Left lung (tissue), 10 donors: ENCODE measurements around the gene DIPK1B. TPM values are rescaled to one million over a fixed set of nuclear protein-coding genes. Genes with fewer than 3 reads are reported as not detected.

Experiments
- ATAC-seq: fragments of 200-7000 bp; cut with Tn5 transposase; one replicate; pipeline ENCODE4 v1.9.1; 2020; ENCODE audit warnings: moderate library complexity
- DNase-seq, 4 donors: peaks; one replicate each; pipeline ENCODE4 v3.0.0-alpha.2; 2013 to 2020
- H3K27ac ChIP-seq, 2 donors: fragments of 200-600 bp; sonication (generic) in 1 of 2; one replicate each; pipeline versions ENCODE4 v1.5.0 to v1.8.0; 2020 to 2021
- H3K27me3 ChIP-seq, 2 donors: fragments of 200-600 bp; sonication (generic) in 1 of 2; one replicate each; pipeline versions ENCODE4 v1.5.0 to v1.8.0; 2020 to 2021
- H3K36me3 ChIP-seq, 2 donors: fragments of 200-600 bp; sonication (generic) in 1 of 2; one replicate each; pipeline versions ENCODE4 v1.5.0 to v1.8.0; 2020 to 2021
- H3K4me1 ChIP-seq, 2 donors: fragments of 200-600 bp; one replicate each; pipeline ENCODE4 v1.8.0; 2021
- H3K4me3 ChIP-seq, 2 donors: fragments of 200-600 bp; sonication (generic) in 1 of 2; one replicate each; pipeline versions ENCODE4 v1.5.0 to v1.8.0; 2020 to 2021; ENCODE audit warnings: mild to moderate bottlenecking in 1 of 2
- H3K9me3 ChIP-seq, 2 donors: fragments of 200-600 bp; sonication (generic) in 1 of 2; one replicate each; pipeline versions ENCODE4 v1.5.0 to v1.8.0; 2020 to 2021
- CTCF ChIP-seq, 2 donors: fragments of 200-600 bp; sonication (generic) in 1 of 2; IDR thresholded peaks; one replicate each; pipeline versions ENCODE4 v1.5.0 to v1.8.0; 2021; ENCODE audit warnings: antibody characterized with exemption in 2 of 2
- intact Hi-C, 2 donors: fragments of 100-400 bp; cut with DNase I; formaldehyde crosslinking; loops; one replicate each; pipeline versions ENCODE4 v1.11.2 to v1.14.2; 2022
- polyA plus RNA-seq, 6 donors: library from polyadenylated mRNA; unstranded; fragments of 120-200 nt; gene quantifications; one replicate each; pipeline ENCODE4 v1.2.1, GENCODE V29; 2013; ENCODE audit not compliant: insufficient read length in 6 of 6
- total RNA-seq, 2 donors: library from RNA; stranded (reverse); fragmentation: NEBNext Ultra II Directional; extraction: Animal tissue kit (Norgen Biotek cat#: 25700); gene quantifications; one replicate each; pipeline ENCODE4 v1.2.1, GENCODE V29; 2021
- donor health status: DM: no; HTN: yes; CAD: no.
- donor health status: DM: no; HTN: no; CAD: no.

DIPK1B gene
- total and polyA plus RNA-seq, 8 donors = 12.6 to 37.4 (median 28.6) TPM

DNA sequence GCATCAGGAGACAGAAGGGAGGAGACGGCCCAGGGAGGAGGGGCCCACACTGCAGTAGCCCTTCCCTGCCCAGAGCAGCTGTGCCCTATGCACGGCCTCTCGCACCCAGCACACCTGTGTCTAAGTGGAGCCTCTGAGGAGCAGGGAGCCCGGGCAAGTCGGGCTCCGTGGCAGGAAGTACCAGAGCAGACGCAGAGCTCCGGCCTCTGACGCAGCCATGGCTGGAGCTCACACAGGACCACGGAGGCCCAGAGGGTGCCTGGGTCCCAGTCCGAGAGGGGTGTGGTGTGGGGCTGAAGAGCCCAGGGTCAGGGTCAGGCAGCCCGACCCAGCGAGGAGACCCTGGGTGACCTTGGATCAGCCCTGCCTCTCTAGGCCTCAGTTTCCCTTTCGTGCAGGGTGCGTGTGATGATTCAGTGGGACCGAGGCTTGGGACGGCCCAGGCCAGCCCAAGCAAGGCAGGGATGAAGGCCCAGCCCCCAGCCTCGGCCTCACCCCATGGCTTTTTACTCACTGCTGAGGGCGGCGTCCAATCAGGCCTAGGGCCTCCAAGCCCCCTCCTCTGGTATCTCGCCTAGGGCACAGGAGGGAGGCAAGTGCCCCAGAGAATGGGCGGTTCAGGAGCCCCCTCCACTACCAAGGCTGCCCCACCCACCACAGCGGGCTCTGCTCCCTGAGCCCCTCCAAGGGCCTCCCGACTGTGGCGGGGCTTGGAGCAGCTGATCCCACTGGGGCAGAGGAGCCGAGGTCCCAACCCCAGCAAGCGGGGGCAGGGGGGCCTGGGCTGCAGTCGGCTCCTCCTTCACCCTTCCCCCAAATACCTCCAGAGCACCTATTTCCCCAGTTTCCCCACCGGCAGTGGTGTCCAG, 20.8 kb upstream of the DIPK1B start:
- no peaks in the 10 kb centered on the region for H3K36me3 ChIP-seq
- H3K4me3 ChIP-seq = no peak overlapping the region
- peaks cover 17 to 77% of the 10 kb centered on the region in 2 donors for H3K4me1 ChIP-seq
- no peak for ATAC-seq
- no peak for DNase-seq
- intact Hi-C loops = no loop called here
- TF ChIP-seq CTCF (IDR thresholded peaks at IDR 0.05) = no peak
- H3K27ac ChIP-seq = no peak overlapping the region
- H3K27me3 ChIP-seq = no peaks in the 10 kb centered on the region
- H3K9me3 ChIP-seq = no peaks in the 10 kb centered on the region

- Histone ChIP-seq H3K4me1 (peaks cover 17 to 82% of the 10 kb centered on the region in 2 donors), H3K4me3 (no peak overlapping the region)
Observed at GRCh38 chr9:136692185-136693134, 19.9 kb upstream of the DIPK1B start.

DNA sequence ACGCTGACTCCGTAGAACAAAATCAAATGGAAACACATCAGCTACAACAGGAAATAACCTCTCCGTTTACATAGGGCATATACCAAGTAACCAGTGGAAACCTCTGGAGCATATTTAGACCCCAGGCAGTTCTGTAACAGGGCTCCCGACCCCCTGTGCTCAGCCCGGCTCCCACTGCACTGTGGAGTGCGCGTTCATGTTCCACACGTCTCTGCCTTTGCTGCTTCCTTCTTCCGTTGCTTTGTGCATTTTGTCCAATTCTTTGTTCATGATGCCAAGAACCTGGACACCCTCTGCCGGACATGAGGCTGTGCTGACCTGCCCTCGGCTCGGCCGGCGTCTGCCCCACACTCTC, 19.3 kb upstream of the DIPK1B start:
- TF ChIP-seq CTCF (IDR thresholded peaks at IDR 0.05) = no peak
- intact Hi-C loops = no loop called here
- Histone ChIP-seq H3K4me1 (peaks cover 18 to 82% of the 10 kb centered on the region in 2 donors), H3K9me3 (no peaks in the 10 kb centered on the region), H3K27ac (peak overlapping the region; percentile 65 to 70), H3K27me3 (no peaks in the 10 kb centered on the region), H3K4me3 (no peak overlapping the region), H3K36me3 (no peaks in the 10 kb centered on the region)
- ATAC-seq (no peak), DNase-seq (no peak)

More at GRCh38 chr9:136692185-136693134, 19.9 kb upstream of the DIPK1B start:
- no peak for DNase-seq
- TF ChIP-seq CTCF (IDR thresholded peaks at IDR 0.05) = no peak
- no peaks in the 10 kb centered on the region for H3K36me3 ChIP-seq
- peak overlapping the region in 1 of 2 donors; percentile 70 for H3K27ac ChIP-seq
- no peaks in the 10 kb centered on the region for H3K27me3 ChIP-seq
- no peak for ATAC-seq
- H3K9me3 ChIP-seq = no peaks in the 10 kb centered on the region
- intact Hi-C loops = no loop called here

DNA sequence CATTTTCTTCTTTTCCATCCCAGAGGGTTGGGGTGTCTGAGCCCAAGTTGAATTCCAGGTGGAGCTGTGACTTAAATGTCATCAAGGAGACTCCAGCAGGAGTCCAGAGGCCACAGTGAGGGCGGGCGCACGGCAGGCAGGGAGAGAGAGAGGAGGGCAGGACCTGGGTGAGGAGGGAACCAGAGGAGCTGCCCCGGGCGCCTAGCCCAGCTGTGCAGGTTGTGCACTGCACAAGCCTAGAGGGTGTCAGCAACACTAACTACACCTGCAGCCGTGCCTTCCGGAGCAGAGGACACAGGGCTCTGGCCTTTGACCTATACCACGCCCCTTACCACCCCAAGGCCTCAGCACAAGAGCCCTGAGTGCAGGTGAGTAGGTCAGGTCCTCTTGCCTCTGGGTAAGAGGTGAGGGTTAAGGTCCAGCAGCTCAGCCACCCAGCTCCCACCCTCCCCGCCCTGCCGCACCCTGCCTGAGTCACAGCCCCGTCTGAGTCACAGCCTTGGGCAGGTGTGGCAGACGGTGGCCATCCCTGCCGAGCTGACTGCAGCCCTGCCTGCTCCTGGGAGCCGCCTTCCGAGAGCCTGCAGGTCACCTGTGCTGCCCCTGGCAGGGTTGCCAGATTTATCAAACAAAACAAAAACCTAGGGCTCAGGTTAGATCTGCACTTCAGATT, 18.7 kb upstream of the DIPK1B start:
- no peak for TF ChIP-seq CTCF (IDR thresholded peaks at IDR 0.05)
- no peak overlapping the region for H3K4me3 ChIP-seq
- ATAC-seq = peak; percentile 74
- peaks cover 16 to 82% of the 10 kb centered on the region in 2 donors for H3K4me1 ChIP-seq
- DNase-seq = peak in 2 of 4 donors; percentile 85 to 91
- intact Hi-C loops = no loop called here
- H3K9me3 ChIP-seq = no peaks in the 10 kb centered on the region
- H3K27me3 ChIP-seq = no peaks in the 10 kb centered on the region
- H3K27ac ChIP-seq = peak overlapping the region; percentile 65 to 70
- H3K36me3 ChIP-seq = no peaks in the 10 kb centered on the region
